Colon (tissue), 2 donors: ENCODE data around the gene AMN.

ENCODE experiments used
- FAIRE-seq: peaks from 2 replicates; lab custom pipeline; 2012; peaks lifted over from hg19 to GRCh38; lab: Jason Lieb, UNC
- donor health status: control.
- donor health status: control.

AMN gene

GRCh38 chr14:102928412-102929240 is 6.2 kb downstream of the AMN start:
- FAIRE-seq: no peak

- no peak for FAIRE-seq
Measured at GRCh38 chr14:102929241-102930137, 7.0 kb downstream of the AMN start.

- FAIRE-seq: no peak
Measured at GRCh38 chr14:102930138-102930752, 7.8 kb downstream of the AMN start.

GRCh38 chr14:102930753-102931579 is 8.5 kb downstream of the AMN start:
- FAIRE-seq: no peak

GRCh38 chr14:102931580-102932285 is 9.3 kb downstream of the AMN start:
- FAIRE-seq: no peak

- no peak for FAIRE-seq
Measured at GRCh38 chr14:102932484-102933248, 10.2 kb downstream of the AMN start.

- no peak for FAIRE-seq
Measured at GRCh38 chr14:102933618-102934231, 11.3 kb downstream of the AMN start.

- FAIRE-seq: no peak
Measured at GRCh38 chr14:102935756-102936155, 13.3 kb downstream of the AMN start.

GRCh38 chr14:102937331-102938175 is 15.1 kb downstream of the AMN start:
- no peak for FAIRE-seq

- no peak for FAIRE-seq
Measured at GRCh38 chr14:102938191-102938590, 15.7 kb downstream of the AMN start.

- FAIRE-seq: no peak
Measured at GRCh38 chr14:102939329-102939728, 16.9 kb downstream of the AMN start.

- no peak for FAIRE-seq
Measured at GRCh38 chr14:102939820-102940561, 17.5 kb downstream of the AMN start.

- no peak for FAIRE-seq
Measured at GRCh38 chr14:102940729-102941362, 18.4 kb downstream of the AMN start.

GRCh38 chr14:102941419-102942011 is 19.1 kb downstream of the AMN start:
- FAIRE-seq: no peak

- FAIRE-seq: no peak
Measured at GRCh38 chr14:102942069-102942468, 19.6 kb downstream of the AMN start.

- FAIRE-seq: no peak
Measured at GRCh38 chr14:102943454-102943853, 21.0 kb downstream of the AMN start.

- no peak for FAIRE-seq
Measured at GRCh38 chr14:102943979-102944378, 21.5 kb downstream of the AMN start.
